Measurements from ENCODE around the gene TAF1.
A peak's percentile ranks its signal among the peaks of the same experiment; 100 is the strongest.
"Not testable (repeated sequence)": the region's sequence is repeated elsewhere in the genome, so short reads cannot be mapped to it uniquely, and the experiment has no call there.

TAF1 gene

DNA sequence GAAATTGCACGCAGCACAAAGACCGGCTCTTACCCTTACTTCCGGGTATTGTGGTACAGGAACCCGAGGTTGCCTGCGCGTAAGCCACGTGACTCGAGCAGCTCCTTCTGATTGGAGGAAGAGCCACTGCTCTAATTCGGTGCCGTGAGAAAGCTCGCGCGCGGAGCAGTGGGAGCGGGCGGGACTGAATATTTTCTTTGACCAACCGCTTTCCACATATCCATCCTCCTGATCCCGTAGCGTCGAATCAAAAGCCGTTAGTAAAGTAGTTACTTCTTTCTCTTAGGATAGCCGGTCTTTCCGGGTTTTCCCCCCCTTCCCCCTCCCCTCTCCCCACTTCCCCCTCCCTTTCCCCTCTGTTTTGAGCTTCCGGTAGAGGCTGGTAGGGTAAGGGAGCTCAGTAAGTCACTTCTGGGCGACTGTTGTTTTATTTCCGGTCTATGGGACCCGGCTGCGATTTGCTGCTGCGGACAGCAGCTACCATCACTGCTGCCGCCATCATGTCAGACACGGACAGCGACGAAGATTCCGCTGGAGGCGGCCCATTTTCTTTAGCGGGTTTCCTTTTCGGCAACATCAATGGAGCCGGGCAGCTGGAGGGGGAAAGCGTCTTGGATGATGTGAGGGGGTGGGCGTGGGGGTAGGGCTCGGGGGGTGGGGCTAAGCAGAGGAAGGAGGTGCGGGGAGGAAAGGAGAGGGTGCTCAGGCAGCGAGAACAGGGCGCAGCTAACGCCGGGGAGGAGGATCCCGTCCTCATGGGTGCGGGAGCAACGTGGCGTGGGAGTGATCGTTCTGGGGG is at the start of gene TAF1:
TSS of gene TAF1 (plus strand) at position 483 of the 799 bp plus-strand sequence. CDS start at position 501, 18 bp downstream.
- peak; percentile 77 to 80 for DNase-seq (ENCODE audit: low read depth in 2 of 2)

DNA sequence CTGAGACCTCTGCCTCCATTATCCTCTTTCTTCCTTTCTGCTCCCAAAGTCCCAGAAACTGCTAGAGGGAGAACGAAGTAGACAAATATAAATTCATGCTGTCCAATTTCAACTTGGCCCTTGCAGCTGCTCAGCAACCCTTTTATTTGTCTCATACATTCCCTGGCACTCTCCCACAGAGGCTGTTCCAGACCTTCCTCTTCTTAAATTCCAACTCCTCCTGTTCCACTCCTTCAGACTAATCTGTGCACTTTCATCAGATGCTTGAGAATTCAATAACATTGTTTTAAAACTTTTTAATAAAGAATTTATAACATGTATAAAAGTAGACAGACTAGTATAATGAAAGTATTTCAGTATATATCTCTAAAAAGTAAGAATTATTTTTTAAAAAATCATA is 49.2 kb upstream of the TAF1 start:
- not testable (repeated sequence) for DNase-seq (ENCODE audit: low read depth in 2 of 2)

DNA sequence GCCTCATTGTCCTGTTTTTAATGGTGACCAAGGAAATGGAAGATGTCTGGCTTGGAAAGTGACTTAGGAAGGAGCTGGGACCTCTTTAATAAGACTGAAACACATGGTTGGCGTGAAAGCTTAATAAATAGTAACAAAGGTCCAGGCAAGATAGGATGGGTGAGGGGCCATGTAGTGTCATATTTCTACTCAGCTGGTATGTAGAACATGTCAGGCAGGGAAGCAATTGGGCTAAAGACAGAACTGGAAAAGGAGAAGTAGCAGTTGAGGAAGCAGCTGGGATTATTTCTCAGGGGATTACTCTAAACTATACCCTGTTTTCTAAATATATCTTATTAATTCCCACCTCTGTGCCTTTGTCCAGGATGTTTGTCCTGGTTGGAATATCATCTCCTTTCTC is 46.0 kb upstream of the TAF1 start:
- no peak for DNase-seq (ENCODE audit: low read depth in 2 of 2)

DNA sequence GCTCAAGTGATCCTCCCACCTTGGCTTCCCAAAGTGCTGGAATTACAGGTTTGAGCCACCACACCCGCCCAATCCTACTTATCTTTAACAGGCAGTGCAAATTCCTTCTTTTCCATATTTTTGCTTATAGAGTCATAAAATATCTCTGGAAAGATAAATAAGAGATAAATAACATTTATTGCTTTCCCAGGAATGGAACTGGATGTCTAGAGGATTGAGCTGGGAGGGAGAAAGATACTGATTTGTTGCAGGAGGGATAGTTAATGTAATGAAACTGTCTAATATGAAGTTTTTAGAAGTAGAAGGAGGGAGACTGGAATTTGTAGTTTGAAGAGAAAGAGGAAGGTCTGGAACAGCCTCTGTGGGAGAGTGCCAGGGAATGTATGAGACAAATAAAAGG is 44.4 kb upstream of the TAF1 start:
- no peak for DNase-seq (ENCODE audit: low read depth in 2 of 2)

GRCh38 chrX:71324452-71324851 is 41.7 kb upstream of the TAF1 start:
- DNase-seq (ENCODE audit: low read depth in 2 of 2), result not testable (repeated sequence)

DNA sequence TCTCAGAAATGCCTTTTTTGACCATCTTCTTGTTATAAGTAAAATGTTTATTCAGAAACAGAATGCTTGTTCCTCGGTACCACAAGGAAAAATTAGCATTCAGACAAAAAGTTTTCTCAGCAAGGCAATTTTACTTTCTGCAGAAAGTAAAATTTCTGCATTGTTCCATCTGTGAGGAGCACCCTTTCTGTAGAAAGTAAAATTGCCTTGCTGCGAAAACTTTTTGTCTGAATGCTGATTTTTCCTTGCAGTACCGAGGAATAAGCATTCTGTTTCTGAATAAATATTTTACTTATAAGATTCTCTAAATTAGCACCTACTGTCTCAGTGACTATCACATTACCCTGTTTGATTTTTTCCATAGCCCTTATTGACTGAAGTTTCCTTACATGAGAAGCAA is 39.8 kb upstream of the TAF1 start:
- DNase-seq (ENCODE audit: low read depth in 2 of 2), result no peak

GRCh38 chrX:71349151-71349665 is 16.9 kb upstream of the TAF1 start:
- not testable (repeated sequence) for DNase-seq (ENCODE audit: low read depth in 2 of 2)

GRCh38 chrX:71349867-71350266 is 16.3 kb upstream of the TAF1 start:
- DNase-seq (ENCODE audit: low read depth in 2 of 2), result not testable (repeated sequence)

DNA sequence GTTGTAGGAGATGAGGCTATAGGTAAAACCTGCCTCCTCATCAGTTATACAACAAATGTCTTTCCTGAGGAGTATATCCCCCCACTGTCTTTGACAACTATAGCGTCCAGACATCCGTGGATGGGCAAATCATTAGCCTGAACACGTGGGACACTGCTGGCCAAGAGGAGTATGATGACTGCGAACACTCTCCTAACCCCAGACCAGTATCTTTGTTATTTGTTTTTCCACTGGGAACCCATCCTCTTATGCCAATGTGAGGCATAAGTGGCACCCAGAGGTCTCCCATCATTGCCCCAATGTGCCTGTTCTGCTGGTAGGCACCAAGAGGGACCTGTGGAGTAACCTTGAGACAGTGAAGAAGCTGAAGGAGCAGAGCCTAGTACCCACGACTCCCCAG is 13.7 kb upstream of the TAF1 start:
- DNase-seq (ENCODE audit: low read depth in 2 of 2), result not testable (repeated sequence)

DNA sequence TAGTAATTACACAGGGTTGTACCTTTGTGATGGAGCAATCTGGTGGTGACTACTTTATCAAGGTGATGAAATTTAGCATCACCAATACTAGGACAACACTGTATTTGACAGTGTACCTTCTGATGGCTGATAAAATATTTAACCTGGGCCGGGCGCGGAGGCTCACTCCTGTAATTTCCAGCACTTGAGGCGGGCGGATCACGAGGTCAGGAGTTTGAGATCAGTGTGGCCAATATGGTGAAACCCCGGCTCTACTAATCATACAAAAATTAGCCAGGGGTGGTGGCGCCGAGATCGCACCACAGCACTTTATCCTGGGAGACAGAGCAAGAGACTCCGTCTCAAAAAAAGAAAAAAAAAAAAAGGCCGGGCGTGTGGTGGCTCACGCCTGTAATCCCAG is 1.9 kb upstream of the TAF1 start:
- DNase-seq (ENCODE audit: low read depth in 2 of 2), result no peak

- no peak for DNase-seq (ENCODE audit: low read depth in 2 of 2)
Measured at GRCh38 chrX:71365356-71365874, 742 bp upstream of the TAF1 start.

DNA sequence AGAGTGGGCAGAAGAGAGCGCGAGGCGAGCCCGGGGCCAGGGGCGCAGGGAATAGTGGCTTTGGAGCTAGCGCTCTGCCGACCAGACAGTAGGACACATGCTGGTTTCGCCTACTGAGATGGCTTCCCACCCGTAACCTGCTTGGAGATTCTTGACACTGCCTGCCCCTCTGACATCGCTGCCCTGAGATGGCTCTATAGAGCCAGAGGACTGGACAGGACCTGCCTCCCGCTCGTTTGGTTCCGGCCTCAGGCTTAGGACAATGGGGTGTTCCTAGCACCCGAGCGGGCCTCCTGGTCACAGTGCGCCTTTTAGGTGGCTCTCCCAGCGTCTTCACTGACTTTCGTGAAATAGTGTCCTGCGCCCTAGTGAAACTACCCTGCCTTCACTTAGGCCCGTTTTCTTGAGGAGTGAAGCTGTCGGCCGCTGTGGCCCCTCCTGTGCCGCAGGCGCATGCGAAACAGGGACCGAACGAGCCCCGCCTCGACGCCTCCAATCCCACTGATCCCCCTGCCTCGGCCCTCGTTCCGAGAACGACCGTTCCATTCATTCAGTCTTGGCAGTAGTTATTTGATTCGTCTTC is 608 bp downstream of the TAF1 start:
- no peak for DNase-seq (ENCODE audit: low read depth in 2 of 2)

- DNase-seq (ENCODE audit: low read depth in 2 of 2), result no peak
Measured at GRCh38 chrX:71367396-71367795, 1.2 kb downstream of the TAF1 start.

- no peak for DNase-seq (ENCODE audit: low read depth in 2 of 2)
Measured at GRCh38 chrX:71372388-71372787, 6.2 kb downstream of the TAF1 start.

- no peak for DNase-seq (ENCODE audit: low read depth in 2 of 2)
Measured at GRCh38 chrX:71378732-71379131, 12.6 kb downstream of the TAF1 start.

- DNase-seq (ENCODE audit: low read depth in 2 of 2), result not testable (repeated sequence)
Measured at GRCh38 chrX:71391725-71392124, 25.6 kb downstream of the TAF1 start.

DNA sequence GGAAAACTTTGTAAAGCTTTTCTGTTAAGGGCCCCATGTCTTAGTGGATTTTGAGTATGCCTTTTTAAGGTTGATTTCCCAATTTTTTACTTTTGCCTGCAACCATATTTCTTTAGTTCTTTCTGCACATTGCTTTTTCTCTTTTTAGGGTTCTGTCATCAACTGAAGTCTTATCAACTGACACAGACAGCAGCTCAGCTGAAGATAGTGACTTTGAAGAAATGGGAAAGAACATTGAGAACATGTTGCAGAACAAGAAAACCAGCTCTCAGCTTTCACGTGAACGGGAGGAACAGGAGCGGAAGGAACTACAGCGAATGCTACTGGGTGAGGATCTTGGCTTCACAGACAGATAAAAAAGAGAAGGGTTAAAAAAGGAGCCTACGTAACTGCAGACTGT is 27.8 kb downstream of the TAF1 start:
- DNase-seq (ENCODE audit: low read depth in 2 of 2), result no peak

- DNase-seq (ENCODE audit: low read depth in 2 of 2), result no peak
Measured at GRCh38 chrX:71396576-71396975, 30.4 kb downstream of the TAF1 start.

DNA sequence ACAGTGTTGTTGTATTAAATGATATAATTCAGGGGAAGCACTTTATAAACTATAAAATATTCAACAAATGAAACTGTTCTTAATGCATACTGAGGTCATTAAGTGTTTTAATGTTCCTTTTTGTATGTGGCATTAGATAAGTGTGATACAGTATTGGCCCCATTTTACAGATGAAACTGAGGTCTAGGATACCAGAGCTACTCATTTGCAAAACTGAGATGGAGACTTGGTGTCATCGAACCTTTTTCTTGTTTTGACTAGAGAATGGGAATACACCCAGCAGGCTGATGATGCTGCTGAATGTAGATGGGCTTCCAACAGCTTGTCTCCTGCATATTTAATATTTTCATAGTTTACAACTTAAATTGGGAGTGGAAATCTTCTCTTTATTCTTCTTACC is 34.6 kb downstream of the TAF1 start:
- DNase-seq (ENCODE audit: low read depth in 2 of 2), result no peak

- not testable (repeated sequence) for DNase-seq (ENCODE audit: low read depth in 2 of 2)
Measured at GRCh38 chrX:71416260-71416659, 50.1 kb downstream of the TAF1 start.

GRCh38 chrX:71420686-71421085 is 54.5 kb downstream of the TAF1 start:
- DNase-seq (ENCODE audit: low read depth in 2 of 2), result no peak

DNA sequence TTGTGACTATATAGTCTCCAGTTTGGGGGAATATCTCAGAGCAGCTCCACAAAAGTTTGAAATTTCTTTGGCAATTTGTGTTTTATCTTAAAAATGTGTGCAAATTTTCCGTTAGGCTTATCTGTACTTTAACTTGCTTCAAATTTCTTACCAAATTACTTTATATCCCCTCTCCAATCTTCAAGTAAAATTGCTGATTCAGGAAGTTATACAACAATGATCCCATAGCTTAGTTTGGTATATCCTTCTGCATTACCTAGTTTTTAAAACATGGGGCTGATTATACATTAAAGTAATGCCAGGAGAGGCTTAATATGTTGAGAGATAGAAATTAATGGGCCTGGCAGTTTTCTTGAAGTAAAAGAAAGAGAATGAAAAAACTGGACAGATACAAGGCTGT is 66.6 kb downstream of the TAF1 start:
- DNase-seq (ENCODE audit: low read depth in 2 of 2), result no peak

DNA sequence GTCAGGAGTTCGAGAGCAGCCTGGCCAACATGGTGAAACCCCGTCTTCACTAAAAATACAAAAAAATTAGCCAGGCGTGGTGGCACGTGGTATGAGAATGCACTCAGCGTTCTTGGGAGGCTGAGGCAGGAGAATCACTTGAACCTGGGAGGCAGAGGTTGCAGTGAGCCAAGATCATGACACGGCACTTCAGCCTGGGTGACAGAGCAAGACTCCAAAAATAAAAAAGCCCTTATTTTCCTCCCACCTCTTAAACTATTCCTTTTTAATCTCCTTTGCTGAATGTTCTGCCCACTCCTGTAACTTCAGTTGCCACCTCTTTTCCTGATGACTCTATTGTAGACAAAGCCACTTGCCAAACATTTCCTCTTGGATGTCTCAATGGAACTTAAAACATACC is 72.6 kb downstream of the TAF1 start:
- DNase-seq (ENCODE audit: low read depth in 2 of 2), result no peak
